Lung (tissue), 12 donors: ENCODE measurements around the gene CST7. TPM values are rescaled to one million over a fixed set of nuclear protein-coding genes. Genes with fewer than 3 reads are reported as not detected.

Experiments
- ATAC-seq: fragments of 200-7000 bp; cut with Tn5 transposase; one replicate; pipeline ENCODE4 v1.9.1; 2020; ENCODE audit warnings: moderate number of reproducible peaks; ENCODE audit not compliant: insufficient read depth, low FRiP score
- DNase-seq, 3 donors: peaks; one replicate each; pipeline ENCODE4 v3.0.0-alpha.2; 2013 to 2017
- H3K27ac ChIP-seq, 2 donors: one replicate each; pipeline ENCODE4 v1.5.1; 2013; ENCODE audit warnings: mild to moderate bottlenecking in 2 of 2, moderate library complexity in 2 of 2, control low read depth in 1 of 2, inconsistent platforms in 1 of 2, low read depth in 1 of 2, low read length in 1 of 2
- H3K27me3 ChIP-seq, 3 donors: one replicate each; pipeline ENCODE4 v1.5.1; 2013; ENCODE audit warnings: low read length in 2 of 3; ENCODE audit not compliant: control insufficient read depth in 3 of 3, insufficient read depth in 3 of 3
- H3K36me3 ChIP-seq, 4 donors: one replicate each; pipeline ENCODE4 v1.5.1; 2013; ENCODE audit warnings: low read length in 4 of 4, mild to moderate bottlenecking in 1 of 4, moderate library complexity in 1 of 4; ENCODE audit not compliant: control insufficient read depth in 4 of 4, insufficient read depth in 4 of 4
- H3K4me1 ChIP-seq, 5 donors: one replicate each; pipeline ENCODE4 v1.5.1; 2013; ENCODE audit warnings: low read length in 5 of 5, mild to moderate bottlenecking in 2 of 5, moderate library complexity in 1 of 5; ENCODE audit not compliant: control insufficient read depth in 5 of 5, insufficient read depth in 5 of 5
- H3K4me3 ChIP-seq: one replicate; pipeline ENCODE4 v1.5.1; 2013; ENCODE audit warnings: mild to moderate bottlenecking, control low read depth, moderate library complexity
- H3K9ac ChIP-seq, 2 donors: one replicate each; pipeline ENCODE4 v1.5.1; 2013; ENCODE audit warnings: low read length in 2 of 2, control low read depth in 1 of 2; ENCODE audit not compliant: insufficient read depth in 1 of 2
- H3K9me3 ChIP-seq, 4 donors: one replicate each; pipeline ENCODE4 v1.5.1; 2013; ENCODE audit warnings: low read length in 3 of 4, mild to moderate bottlenecking in 1 of 4, moderate library complexity in 1 of 4; ENCODE audit not compliant: control insufficient read depth in 4 of 4, insufficient read depth in 3 of 4
- WGBS, 2 donors: extraction: QIAGEN DNeasy Blood & Tissue Kit; methylation state at CpG; one replicate each; pipeline ENCODE4 v1.1.7; 2013; 5-methylcytosine and 5-hydroxymethylcytosine counted together
- polyA plus RNA-seq, 2 donors: library from polyadenylated mRNA; stranded (reverse); fragments of 200-250 nt; gene quantifications; one replicate each; pipeline ENCODE4 v1.2.1, GENCODE V29; 2013
- total RNA-seq, 2 donors: library from RNA; depleted of rRNA in 1 of 2; stranded (reverse); fragments of >200 nt in 1 of 2; gene quantifications; one replicate each; pipeline ENCODE4 v1.2.1, GENCODE V29; 2014 to 2021
- TF ChIP-seq, protein P1 (sequence below): IDR thresholded peaks from 2 replicates; pipeline ENCODE4 v1.5.1; 2012; ENCODE audit warnings: mild to moderate bottlenecking; ENCODE audit errors: control extremely low read depth, extremely low read depth
- donor health status: control.
- donor health status: control.
- donor health status: Bipolar disorder and iron deficiency.
- donor health status: healthy.
- donor health status: DM: yes; HTN: yes; CAD: no.

Gene CST7
- total and polyA plus RNA-seq, 4 donors: 4.7 to 119 (median 8.4) TPM

- WGBS, 2 donors: 82 to 88% methylated on average over 14 of the region's 14 CpGs
- TF ChIP-seq, protein P1, sequence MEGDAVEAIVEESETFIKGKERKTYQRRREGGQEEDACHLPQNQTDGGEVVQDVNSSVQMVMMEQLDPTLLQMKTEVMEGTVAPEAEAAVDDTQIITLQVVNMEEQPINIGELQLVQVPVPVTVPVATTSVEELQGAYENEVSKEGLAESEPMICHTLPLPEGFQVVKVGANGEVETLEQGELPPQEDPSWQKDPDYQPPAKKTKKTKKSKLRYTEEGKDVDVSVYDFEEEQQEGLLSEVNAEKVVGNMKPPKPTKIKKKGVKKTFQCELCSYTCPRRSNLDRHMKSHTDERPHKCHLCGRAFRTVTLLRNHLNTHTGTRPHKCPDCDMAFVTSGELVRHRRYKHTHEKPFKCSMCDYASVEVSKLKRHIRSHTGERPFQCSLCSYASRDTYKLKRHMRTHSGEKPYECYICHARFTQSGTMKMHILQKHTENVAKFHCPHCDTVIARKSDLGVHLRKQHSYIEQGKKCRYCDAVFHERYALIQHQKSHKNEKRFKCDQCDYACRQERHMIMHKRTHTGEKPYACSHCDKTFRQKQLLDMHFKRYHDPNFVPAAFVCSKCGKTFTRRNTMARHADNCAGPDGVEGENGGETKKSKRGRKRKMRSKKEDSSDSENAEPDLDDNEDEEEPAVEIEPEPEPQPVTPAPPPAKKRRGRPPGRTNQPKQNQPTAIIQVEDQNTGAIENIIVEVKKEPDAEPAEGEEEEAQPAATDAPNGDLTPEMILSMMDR: no peak
- H3K4me3 ChIP-seq: no peak overlapping the region
- H3K27me3 ChIP-seq: no peaks in the 10 kb centered on the region
- H3K27ac ChIP-seq: no peak overlapping the region
- no peaks in the 10 kb centered on the region for H3K9me3 ChIP-seq
- ATAC-seq (no peak), DNase-seq (no peak)
- peaks cover 11 to 64% (median 14%) of the 10 kb centered on the region in 4 donors for H3K36me3 ChIP-seq
- H3K9ac ChIP-seq: no peak overlapping the region
- H3K4me1 ChIP-seq: no peaks in the 10 kb centered on the region
Observed at GRCh38 chr20:24959591-24960301, 10.7 kb downstream of the CST7 start.

DNA sequence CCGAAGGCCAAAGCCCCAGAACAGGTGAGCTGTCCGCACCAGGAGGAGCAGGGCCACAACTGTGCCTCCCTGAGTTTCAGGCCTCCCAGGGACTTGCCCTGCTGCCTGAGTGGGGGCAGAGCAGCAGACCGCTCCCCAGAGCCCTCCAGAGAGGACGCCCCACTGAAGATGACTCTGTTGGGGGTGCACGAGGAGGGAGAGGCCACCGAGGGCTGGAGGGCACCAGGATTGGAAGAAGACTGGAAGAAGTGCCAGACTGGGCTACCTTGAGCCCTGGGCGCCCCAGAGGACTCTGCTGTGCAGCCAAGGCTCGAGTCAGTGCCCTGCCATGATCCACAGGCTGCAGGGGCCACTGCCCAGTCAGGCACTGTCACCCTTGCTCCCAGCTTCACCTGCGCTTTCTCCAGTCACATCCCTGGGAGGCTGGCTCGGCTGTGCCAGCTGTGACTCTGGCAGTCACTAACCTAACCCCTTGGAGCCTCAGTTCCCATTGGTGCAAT lies 11.3 kb downstream of the CST7 start:
- H3K4me3 ChIP-seq: no peak overlapping the region
- ATAC-seq: no peak
- no peaks in the 10 kb centered on the region for H3K4me1 ChIP-seq
- H3K36me3 ChIP-seq: peaks cover 11 to 68% (median 14%) of the 10 kb centered on the region in 4 donors
- no peak for DNase-seq
- WGBS, 2 donors: 90 to 91% methylated on average over 10 of the region's 10 CpGs
- H3K27ac ChIP-seq: no peak overlapping the region
- no peaks in the 10 kb centered on the region for H3K27me3 ChIP-seq
- TF ChIP-seq, protein P1: no peak
- H3K9me3 ChIP-seq: no peaks in the 10 kb centered on the region
- H3K9ac ChIP-seq: no peak overlapping the region

GRCh38 chr20:24960861-24961260 lies 11.8 kb downstream of the CST7 start:
- Histone ChIP-seq H3K4me3 (no peak overlapping the region), H3K9ac (no peak overlapping the region), H3K36me3 (peaks cover 11 to 69% (median 15%) of the 10 kb centered on the region in 4 donors), H3K9me3 (no peaks in the 10 kb centered on the region), H3K4me1 (no peaks in the 10 kb centered on the region), H3K27me3 (no peaks in the 10 kb centered on the region), H3K27ac (no peak overlapping the region)
- WGBS, 2 donors: 65 to 78% methylated on average over 2 of the region's 2 CpGs
- TF ChIP-seq, protein P1: no peak
- ATAC-seq (no peak), DNase-seq (peak in 1 of 3 donors; percentile 45)
